Measurements from ENCODE around the gene FBLL1. TPM values are rescaled to one million over a fixed set of nuclear protein-coding genes. Genes with fewer than 3 reads are reported as not detected.

Gene FBLL1
- total and polyA plus RNA-seq, 2 donors (not counting 3 experiments of a cell fraction or from before 2014, with no cell fraction given), result 0.44 to 2.5 TPM

DNA sequence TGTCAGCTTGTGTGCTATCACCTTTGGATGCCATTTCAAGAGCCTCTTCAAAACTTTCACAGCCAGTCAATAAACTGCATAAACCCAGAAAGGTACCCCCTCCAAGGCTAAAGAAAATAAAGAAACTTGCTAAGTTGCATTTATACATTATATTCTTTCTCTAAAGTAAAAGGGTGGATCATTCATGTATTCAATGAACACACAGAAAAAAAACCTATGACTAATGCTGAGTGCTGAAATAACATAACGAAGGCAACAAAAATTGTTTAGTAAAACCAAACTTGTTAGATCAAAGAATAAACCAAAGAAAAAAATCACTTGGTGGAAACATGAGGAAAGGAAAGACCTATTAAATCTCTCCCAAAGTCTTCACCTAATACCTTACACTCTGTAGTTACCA lies 34.9 kb downstream of the FBLL1 start:
- TF ChIP-seq POLR2A (IDR thresholded peaks at IDR 0.05; ENCODE audit: low read depth, low read length), result no peak
- no peak for TF ChIP-seq MYC (IDR thresholded peaks at IDR 0.05; ENCODE audit: low read depth, low read length)
- no peaks in the 10 kb centered on the region for H3K4me1 ChIP-seq (ENCODE audit: control insufficient read depth, extremely low read depth, insufficient read depth, low read length)
- peaks cover 2 to 19% of the 10 kb centered on the region in 2 experiments for H3K36me3 ChIP-seq (ENCODE audit: control insufficient read depth in 2 of 2, extremely low read depth in 1 of 2, insufficient read depth in 2 of 2, low read length in 2 of 2)
- dilution Hi-C loops (cut with MboI; ENCODE audit: extremely low pct_ligation_motif_present, low sequenced_read_pairs) (no loop called here), intact Hi-C loops (cut with micrococcal nuclease) (loop anchor here (5.0 kb wide), 1 partner anchor 77 kb away; the partner anchor contains the start of gene RARS1)
- ChIA-PET CTCF (no interaction called here), POLR2A (no interaction called here)
- peaks cover 64% of the 10 kb centered on the region for H3K79me2 ChIP-seq (ENCODE audit: control insufficient read depth, insufficient read depth, low read length)
- H4K20me1 ChIP-seq (replicated peaks; ENCODE audit: control insufficient read depth, extremely low read depth, insufficient read depth, low read length), result peaks cover 16% of the 10 kb centered on the region
- DNase-seq (ENCODE audit: low read depth, low spot score) (no peak), FAIRE-seq (no peak)
- no peak overlapping the region for H3K27ac ChIP-seq (ENCODE audit: insufficient read depth, low read depth, low read length)
- no peak overlapping the region for H3K4me2 ChIP-seq (ENCODE audit: insufficient read depth, low read length)
- no peak overlapping the region for H3K9ac ChIP-seq (replicated peaks; ENCODE audit: extremely low read depth, insufficient read depth, low read length)
- no peak overlapping the region for H3K4me3 ChIP-seq (replicated peaks in 1 of 3; ENCODE audit: insufficient read depth in 1 of 3, low read depth in 1 of 3, low read length in 3 of 3)
- no peak overlapping the region for H2AFZ ChIP-seq (ENCODE audit: low read depth, low read length)
- H3K27me3 ChIP-seq (ENCODE audit: control insufficient read depth in 2 of 2, insufficient read depth in 2 of 2, low read length in 2 of 2), result no peaks in the 10 kb centered on the region
- no peaks in the 10 kb centered on the region for H3K9me1 ChIP-seq (replicated peaks; ENCODE audit: control insufficient read depth, extremely low read depth, insufficient read depth, low read length)
- no peaks in the 10 kb centered on the region for H3K9me3 ChIP-seq (replicated peaks; ENCODE audit: control insufficient read depth, insufficient read depth, low read length)
- no TSS peak for BruUV-seq (replicated peaks)

DNA sequence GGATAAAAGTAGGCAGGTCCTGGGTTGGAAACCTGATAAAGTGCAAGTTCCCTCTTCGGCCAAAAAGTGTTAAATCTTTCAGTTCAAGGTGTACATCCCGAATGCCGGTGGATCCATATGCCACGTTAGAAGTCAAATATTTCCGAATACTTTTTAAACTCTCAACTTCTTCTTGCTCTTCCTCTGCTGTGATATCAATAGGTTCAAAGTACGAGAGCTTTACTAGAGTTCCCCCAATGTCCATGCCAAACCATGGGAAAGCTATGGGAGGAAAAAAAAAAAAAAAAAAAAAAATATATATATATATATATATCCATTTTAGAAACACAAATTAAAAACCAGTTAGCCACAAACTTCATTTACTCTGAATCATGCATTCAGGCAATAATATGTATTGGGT lies 39.6 kb downstream of the FBLL1 start:
- ChIA-PET CTCF (interaction anchor here (0.7 kb wide), 1 partner anchor 12 kb away, joined by 3 read pairs; no protein-coding TSS in a partner anchor), POLR2A (no interaction called here)
- no peak overlapping the region for H3K27ac ChIP-seq (ENCODE audit: insufficient read depth, low read depth, low read length)
- peaks cover 9% of the 10 kb centered on the region for H4K20me1 ChIP-seq (replicated peaks; ENCODE audit: control insufficient read depth, extremely low read depth, insufficient read depth, low read length)
- no peak for FAIRE-seq
- TF ChIP-seq, protein P1, sequence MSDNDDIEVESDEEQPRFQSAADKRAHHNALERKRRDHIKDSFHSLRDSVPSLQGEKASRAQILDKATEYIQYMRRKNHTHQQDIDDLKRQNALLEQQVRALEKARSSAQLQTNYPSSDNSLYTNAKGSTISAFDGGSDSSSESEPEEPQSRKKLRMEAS (IDR thresholded peaks at IDR 0.05; ENCODE audit: insufficient read depth, insufficient read length), result no peak
- TF ChIP-seq FOS (IDR thresholded peaks at IDR 0.05; ENCODE audit: borderline replicate concordance, insufficient read depth, low read length) (no peak), GATA2 (IDR thresholded peaks at IDR 0.05; ENCODE audit: insufficient read depth, insufficient read length, low read depth, low read length) (no peak), POLR2A (IDR thresholded peaks at IDR 0.05; ENCODE audit: low read depth, low read length) (no peak)
- H2AFZ ChIP-seq (ENCODE audit: low read depth, low read length), result no peak overlapping the region
- no TSS peak for BruUV-seq (replicated peaks)
- no peaks in the 10 kb centered on the region for H3K9me1 ChIP-seq (replicated peaks; ENCODE audit: control insufficient read depth, extremely low read depth, insufficient read depth, low read length)
- H3K4me2 ChIP-seq (ENCODE audit: insufficient read depth, low read length), result no peak overlapping the region
- no peak overlapping the region for H3K9ac ChIP-seq (replicated peaks; ENCODE audit: extremely low read depth, insufficient read depth, low read length)
- intact Hi-C loops (cut with micrococcal nuclease) (no loop called here), dilution Hi-C loops (cut with MboI; ENCODE audit: extremely low pct_ligation_motif_present, low sequenced_read_pairs) (no loop called here)
- peaks cover 84% of the 10 kb centered on the region for H3K79me2 ChIP-seq (ENCODE audit: control insufficient read depth, insufficient read depth, low read length)
- no peak overlapping the region for H3K4me3 ChIP-seq (replicated peaks in 1 of 3; ENCODE audit: insufficient read depth in 1 of 3, low read depth in 1 of 3, low read length in 3 of 3)
- H3K27me3 ChIP-seq (ENCODE audit: control insufficient read depth in 2 of 2, insufficient read depth in 2 of 2, low read length in 2 of 2), result no peaks in the 10 kb centered on the region
- no peaks in the 10 kb centered on the region for H3K9me3 ChIP-seq (replicated peaks; ENCODE audit: control insufficient read depth, insufficient read depth, low read length)
- DNase-seq (ENCODE audit: low read depth, low spot score), result no peak
- no peaks in the 10 kb centered on the region for H3K4me1 ChIP-seq (ENCODE audit: control insufficient read depth, extremely low read depth, insufficient read depth, low read length)
- H3K36me3 ChIP-seq (ENCODE audit: control insufficient read depth in 2 of 2, extremely low read depth in 1 of 2, insufficient read depth in 2 of 2, low read length in 2 of 2), result peaks cover 2 to 6% of the 10 kb centered on the region in 2 experiments
